Stimulated activated CD4-positive, alpha-beta T cell treated with anti-CD3 and anti-CD28 coated beads, Interleukin-12 subunit alpha, Interleukin-12 subunit beta, amount 100 ng/mL, for 24 hours (primary cell): ENCODE data around the gene COL6A2.

Experiments
- DNase-seq, 2 experiments: peaks; one replicate each; pipeline ENCODE4 v3.0.0-alpha.2; 2020; ENCODE audit warnings: low read depth in 2 of 2

The COL6A2 gene

DNA sequence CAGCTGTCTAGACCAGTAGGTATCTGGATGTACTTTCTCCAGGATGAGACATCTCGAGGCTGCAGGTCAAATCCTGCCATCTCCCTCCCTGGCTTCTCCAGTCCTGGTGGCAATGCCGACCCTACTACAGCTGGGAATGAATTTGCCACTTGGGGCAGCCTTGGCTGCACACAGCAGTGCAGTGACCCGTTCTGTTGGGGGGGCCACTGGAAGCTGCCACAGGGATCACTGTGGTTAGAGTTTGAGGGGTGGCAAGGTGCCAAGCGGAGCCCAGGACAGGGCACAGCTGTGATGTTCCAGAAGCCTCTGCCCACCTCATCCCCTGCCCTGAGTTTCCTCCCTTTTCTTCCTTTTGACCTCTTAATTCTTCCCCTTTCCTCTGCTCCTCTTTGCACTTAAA lies 17.1 kb downstream of the COL6A2 start:
- DNase-seq = no peak

DNA sequence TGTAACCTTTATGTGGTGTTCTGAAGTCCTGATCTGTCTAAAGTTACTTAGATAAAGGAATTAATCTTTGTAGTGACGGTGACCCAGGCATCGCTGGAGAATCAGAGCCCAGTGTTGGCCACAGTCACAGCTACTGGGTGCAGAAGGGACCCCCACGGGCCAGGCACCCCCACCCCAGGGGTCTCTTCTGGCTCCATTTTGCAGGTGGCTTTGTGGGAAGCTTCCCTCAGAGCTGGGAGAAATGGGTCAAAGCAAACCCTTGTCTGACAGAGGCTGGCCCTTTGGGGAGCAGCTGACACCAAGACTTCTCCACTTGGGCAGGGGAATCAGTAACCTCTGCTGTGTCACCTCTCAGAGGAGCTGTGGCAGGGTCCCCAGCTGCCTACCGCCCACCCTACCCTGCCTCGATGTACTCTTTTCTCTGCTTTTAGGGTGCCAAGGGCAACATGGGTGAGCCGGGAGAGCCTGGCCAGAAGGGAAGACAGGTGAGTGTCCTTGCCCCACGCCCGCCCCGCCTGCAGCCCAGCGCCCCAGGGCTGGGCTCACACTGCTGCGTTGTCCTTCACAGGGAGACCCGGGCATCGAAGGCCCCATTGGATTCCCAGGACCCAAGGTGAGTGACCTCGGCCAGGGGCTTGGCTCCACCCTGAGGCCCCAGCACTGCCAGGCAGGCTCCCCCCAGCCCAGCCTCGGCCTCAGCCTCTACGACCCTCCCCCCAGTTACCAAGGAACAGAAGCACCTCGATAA lies 17.7 kb downstream of the COL6A2 start:
- DNase-seq = no peak

GRCh38 chr21:46116189-46116775 lies 18.4 kb downstream of the COL6A2 start:
- no peak for DNase-seq

GRCh38 chr21:46116776-46117585 lies 19.1 kb downstream of the COL6A2 start:
- DNase-seq = no peak

GRCh38 chr21:46117586-46118315 lies 19.8 kb downstream of the COL6A2 start:
- DNase-seq = no peak

DNA sequence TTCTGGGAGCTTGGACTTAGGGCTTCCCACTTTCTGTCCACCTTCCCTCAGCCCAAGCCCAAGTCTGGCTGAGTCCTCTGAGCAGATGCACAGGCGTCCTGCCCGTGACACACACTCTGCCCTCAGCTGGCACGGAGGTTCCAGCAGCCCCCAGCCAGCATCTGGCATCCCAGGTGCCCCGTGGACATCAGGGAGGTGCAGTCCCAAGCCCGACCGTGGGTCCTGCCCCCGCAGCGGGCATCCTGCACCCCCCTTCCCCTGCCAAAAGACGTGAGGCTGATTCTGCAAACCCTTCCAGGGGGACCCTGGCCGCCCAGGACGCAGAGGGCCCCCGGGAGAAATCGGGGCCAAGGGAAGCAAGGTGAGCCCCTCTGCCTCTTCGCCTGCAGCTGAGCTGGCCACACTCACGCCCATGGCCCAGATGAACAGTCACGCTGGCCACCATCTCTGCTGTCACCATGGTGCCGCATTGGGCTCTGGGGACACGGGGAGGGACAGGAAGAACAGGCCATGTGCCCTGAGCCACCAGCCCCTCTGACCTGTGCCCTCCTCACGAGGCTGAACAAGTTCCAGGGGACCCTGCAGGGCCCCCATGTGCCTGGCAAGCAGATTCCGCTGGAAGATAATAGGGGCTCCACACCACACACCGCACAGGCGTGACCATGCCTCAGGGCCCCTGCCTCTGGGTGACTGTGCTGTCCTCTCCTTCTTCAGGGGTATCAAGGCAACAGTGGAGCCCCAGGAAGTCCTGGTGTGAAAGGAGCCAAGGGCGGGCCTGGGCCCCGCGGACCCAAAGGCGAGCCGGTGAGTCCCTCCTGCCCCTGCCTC lies 20.6 kb downstream of the COL6A2 start:
- DNase-seq = no peak

DNA sequence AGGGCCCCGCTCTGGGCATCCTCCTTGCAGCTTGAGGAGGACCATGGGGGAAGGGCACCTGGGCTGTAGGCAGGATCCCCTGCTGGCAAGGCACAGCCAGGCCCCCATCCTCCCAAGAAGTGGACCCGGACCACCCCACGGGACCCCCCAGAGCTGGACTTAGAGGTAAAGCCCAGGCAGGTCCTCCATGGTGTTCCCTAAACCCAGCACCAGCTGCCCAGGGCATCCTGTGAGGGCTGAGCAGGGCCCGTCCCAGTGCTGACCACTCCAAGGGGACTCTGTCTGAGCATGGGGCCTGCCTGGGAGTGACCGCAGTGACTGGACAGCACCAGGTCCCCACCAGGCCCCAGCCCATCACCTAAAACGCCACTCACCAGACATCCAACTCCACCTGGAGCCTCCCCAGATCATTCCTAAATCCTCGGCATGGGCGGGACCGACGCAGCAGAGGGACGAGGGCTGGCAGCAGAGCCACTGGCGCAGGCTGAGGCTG lies 21.3 kb downstream of the COL6A2 start:
- no peak for DNase-seq

GRCh38 chr21:46119637-46120271 lies 21.8 kb downstream of the COL6A2 start:
- no peak for DNase-seq

DNA sequence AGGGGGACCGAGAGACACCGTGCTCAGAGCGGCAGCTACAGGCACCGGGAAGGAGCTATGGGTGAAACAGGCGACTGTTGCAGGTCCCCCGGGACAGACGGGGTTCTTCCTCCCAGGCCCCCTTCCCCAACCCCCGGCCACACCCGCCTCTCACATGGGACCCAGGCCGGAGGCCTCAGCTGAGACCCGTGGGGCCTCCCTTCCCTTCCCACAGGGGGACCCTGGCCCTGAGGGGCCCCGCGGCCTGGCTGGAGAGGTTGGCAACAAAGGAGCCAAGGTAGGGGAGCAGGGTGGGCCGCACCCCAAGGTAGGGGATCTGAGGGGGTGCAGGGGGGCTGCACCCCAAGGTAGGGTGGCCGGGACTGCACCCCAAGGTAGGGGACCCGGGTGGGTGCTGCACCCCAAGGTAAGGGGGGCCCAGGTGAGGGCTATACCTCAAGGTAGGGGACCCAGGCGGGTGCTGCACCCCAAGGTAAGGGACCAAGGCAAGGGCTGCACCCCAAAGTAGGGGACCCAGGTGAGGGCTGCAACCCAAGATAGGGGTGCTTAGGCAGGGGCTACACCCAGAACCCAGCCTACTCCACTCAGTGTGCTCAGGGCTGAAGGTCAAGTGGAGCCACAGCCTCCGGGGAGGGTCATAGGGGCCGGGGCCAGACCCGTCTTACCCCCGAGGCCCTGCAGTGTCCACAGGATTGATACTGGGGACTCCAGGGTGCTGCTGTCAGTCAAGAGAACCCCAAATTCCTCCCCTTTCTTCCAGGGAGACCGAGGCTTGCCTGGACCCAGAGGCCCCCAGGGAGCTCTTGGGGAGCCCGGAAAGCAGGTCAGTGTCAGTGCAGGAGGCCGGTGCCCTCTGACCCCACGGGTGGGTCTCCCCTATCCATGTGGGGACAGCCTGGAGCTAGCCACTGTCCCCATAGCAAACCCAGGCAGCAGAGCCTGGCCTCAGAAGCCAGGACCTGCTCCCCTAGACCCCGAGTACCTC lies 22.7 kb downstream of the COL6A2 start:
- DNase-seq = no peak

DNA sequence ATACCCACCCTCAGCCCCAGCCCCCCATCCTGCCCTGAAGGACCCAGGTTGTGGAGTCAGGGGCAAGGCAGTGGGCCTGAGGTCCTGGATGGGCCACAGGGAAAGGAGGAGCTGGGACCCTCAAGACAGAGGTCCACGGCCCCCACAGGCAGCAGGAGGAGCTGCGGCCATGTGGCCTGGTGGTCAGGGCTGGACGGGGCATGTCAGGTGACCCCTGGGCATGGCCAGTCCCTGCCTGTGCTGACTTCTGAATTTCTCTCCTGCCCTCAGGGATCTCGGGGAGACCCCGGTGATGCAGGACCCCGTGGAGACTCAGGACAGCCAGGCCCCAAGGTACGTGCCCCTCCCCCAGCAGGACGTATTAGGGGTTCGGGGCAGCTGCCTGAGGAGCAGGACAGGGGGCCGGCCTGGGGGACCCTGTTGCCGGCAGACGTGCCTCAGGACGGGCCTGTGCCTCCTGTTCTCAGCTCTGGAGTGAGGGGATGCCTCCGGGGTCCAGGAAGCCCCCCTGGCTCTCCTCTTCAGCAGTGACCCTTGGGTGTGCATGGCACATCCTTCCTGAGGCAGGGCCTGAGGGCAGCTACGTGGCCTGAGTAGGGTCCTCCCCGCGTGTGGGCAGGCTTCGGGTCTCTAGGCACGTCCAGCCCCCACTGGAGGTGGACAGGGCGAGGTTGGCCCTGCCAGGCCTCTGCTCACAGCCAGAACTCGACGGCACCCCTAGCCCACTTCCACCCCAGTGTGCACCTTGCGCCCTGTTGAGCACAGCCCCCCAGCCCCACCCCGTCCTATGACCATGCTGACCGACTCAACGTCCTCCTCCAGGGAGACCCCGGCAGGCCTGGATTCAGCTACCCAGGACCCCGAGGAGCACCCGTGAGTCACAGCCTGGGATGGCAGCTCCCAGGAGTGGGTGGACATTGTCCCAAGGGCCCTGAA lies 23.6 kb downstream of the COL6A2 start:
- DNase-seq = no peak

DNA sequence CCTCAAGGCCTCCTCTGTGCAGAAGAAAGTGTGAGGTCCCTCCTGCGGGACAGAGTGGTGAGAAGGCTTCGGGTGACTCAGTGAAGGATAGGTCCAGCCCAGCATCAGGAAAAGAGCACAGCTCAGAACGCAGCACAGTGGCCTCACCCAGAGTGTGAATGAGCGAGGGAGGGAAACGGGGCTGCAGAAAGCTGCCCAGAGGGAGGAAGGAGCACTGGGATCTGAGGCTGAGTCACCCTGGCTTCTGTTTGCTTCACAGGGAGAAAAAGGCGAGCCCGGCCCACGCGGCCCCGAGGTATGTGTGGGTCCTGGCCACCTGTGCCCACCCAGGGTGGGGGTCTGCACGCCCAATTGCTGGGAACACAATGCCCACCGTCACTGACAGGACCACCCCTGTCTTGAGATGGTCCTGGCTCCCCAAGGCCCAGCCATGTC lies 24.3 kb downstream of the COL6A2 start:
- DNase-seq = no peak

DNA sequence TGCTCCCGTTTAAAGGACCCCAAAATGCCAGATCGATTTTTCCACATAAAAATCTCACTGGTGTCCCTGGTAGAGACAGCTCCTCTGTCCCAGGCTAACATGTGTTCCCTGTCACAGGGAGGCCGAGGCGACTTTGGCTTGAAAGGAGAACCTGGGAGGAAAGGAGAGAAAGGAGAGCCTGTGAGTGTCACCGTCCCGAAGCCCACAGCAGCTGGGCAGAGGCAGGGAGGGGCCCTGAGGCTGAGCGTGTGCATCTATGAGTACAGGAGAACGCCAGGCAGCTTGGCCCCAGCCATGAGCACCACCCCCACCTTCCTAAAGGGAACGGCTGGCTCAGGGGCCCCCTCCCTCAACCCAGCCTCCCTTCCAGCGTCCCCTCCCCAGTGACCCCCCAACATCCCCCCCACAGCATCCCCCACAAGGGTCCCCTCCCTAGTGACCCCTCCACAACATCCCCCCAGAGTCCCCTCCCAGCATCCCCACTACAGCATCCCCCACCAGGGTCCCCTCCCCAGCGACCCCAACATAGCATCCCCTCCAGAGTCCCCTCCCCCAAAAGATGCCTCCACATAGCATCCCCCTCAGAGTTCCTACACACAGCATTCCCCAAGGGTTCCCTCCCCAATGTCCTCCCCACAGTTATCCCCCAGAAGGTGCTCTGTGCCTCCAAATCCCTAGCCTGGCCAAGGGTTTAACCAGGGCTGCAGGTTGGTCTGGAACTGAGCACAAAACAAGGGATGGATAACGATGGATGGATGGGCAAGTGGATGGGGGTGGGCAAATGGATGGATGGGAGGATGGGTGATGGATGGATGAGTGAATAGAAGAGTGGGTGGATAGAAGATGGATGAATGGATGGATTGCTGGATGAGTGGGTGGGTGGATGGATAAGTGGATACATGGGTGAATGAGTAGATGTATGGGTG lies 25.1 kb downstream of the COL6A2 start:
- DNase-seq = no peak

DNA sequence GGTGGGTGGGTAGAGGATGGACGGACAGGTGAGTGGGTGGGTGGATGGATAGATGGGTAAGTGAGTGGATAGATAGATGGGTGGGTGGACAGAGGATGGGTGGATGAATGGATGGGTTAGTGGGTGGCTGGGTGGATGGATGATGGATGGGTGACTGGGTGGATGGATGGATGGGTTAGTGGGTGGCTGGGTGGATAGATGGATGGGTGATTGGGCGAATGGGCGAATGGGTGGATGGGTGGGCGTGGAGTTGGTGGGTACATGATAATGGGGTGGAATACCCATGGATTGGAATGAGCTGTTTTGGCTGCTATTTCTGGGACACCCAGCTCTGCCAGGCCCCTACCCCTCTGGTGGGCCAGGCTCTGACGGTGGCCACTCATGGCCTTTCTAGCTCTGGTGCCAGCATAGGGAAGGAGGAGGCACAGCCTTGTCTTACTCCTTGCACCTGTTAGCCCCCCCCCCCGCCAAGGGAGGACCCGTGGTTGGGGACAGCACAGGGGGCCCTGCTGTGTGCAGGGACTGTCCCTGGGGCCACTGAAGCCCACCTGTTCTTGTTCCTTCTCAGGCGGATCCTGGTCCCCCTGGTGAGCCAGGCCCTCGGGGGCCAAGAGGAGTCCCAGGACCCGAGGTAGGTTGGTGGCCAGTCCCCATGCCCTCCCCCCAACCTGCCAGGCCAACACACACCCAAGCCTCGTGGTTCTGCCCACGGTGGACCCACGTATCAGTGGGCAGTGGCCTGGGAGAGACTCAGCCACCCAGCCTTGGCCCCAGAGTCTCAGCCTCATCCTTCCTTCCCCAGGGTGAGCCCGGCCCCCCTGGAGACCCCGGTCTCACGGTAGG lies 26.4 kb downstream of the COL6A2 start:
- no peak for DNase-seq

- no peak for DNase-seq
Measured at GRCh38 chr21:46124926-46125845, 27.3 kb downstream of the COL6A2 start.

GRCh38 chr21:46125846-46126301 lies 28.0 kb downstream of the COL6A2 start:
- DNase-seq = no peak
